ENCODE results near the gene ADGRG6.

ADGRG6 gene

GRCh38 chr6:142318714-142319113 is 16.9 kb downstream of the ADGRG6 start:
- peaks cover under 1 to 4% of the 10 kb centered on the region in 2 donors for H3K4me1 ChIP-seq (ENCODE audit: control insufficient read depth in 2 of 2, insufficient read depth in 2 of 2, low read length in 2 of 2)
- no peak overlapping the region for H3K27ac ChIP-seq (ENCODE audit: low read depth in 2 of 2, low read length in 2 of 2)
- H3K4me3 ChIP-seq (ENCODE audit: low read length in 2 of 2): no peak overlapping the region
- no peaks in the 10 kb centered on the region for H3K9me3 ChIP-seq (ENCODE audit: control insufficient read depth in 2 of 2, low read length in 2 of 2)
- no peaks in the 10 kb centered on the region for H3K36me3 ChIP-seq (ENCODE audit: control insufficient read depth in 2 of 2, insufficient read depth in 2 of 2, low read length in 2 of 2)
- no peaks in the 10 kb centered on the region for H3K27me3 ChIP-seq (ENCODE audit: control insufficient read depth in 2 of 2, insufficient read depth in 2 of 2, low read length in 2 of 2)
- H3K9ac ChIP-seq (ENCODE audit: low read depth in 1 of 2, low read length in 2 of 2): no peak overlapping the region

GRCh38 chr6:142320366-142320765 is 18.6 kb downstream of the ADGRG6 start:
- no peak overlapping the region for H3K27ac ChIP-seq (ENCODE audit: low read depth in 2 of 2, low read length in 2 of 2)
- H3K9me3 ChIP-seq (ENCODE audit: control insufficient read depth in 2 of 2, low read length in 2 of 2): no peaks in the 10 kb centered on the region
- peaks cover 8 to 10% of the 10 kb centered on the region in 2 donors for H3K4me1 ChIP-seq (ENCODE audit: control insufficient read depth in 2 of 2, insufficient read depth in 2 of 2, low read length in 2 of 2)
- no peaks in the 10 kb centered on the region for H3K27me3 ChIP-seq (ENCODE audit: control insufficient read depth in 2 of 2, insufficient read depth in 2 of 2, low read length in 2 of 2)
- no peak overlapping the region for H3K4me3 ChIP-seq (ENCODE audit: low read length in 2 of 2)
- H3K36me3 ChIP-seq (ENCODE audit: control insufficient read depth in 2 of 2, insufficient read depth in 2 of 2, low read length in 2 of 2): no peaks in the 10 kb centered on the region
- no peak overlapping the region for H3K9ac ChIP-seq (ENCODE audit: low read depth in 1 of 2, low read length in 2 of 2)

- Histone ChIP-seq H3K27me3 (ENCODE audit: control insufficient read depth in 2 of 2, insufficient read depth in 2 of 2, low read length in 2 of 2) (no peaks in the 10 kb centered on the region), H3K27ac (ENCODE audit: low read depth in 2 of 2, low read length in 2 of 2) (no peak overlapping the region), H3K36me3 (ENCODE audit: control insufficient read depth in 2 of 2, insufficient read depth in 2 of 2, low read length in 2 of 2) (no peaks in the 10 kb centered on the region), H3K4me3 (ENCODE audit: low read length in 2 of 2) (no peak overlapping the region), H3K9ac (ENCODE audit: low read depth in 1 of 2, low read length in 2 of 2) (no peak overlapping the region), H3K4me1 (ENCODE audit: control insufficient read depth in 2 of 2, insufficient read depth in 2 of 2, low read length in 2 of 2) (peaks cover 8 to 10% of the 10 kb centered on the region in 2 donors), H3K9me3 (ENCODE audit: control insufficient read depth in 2 of 2, low read length in 2 of 2) (no peaks in the 10 kb centered on the region)
Measured at GRCh38 chr6:142321451-142321850, 19.6 kb downstream of the ADGRG6 start.

GRCh38 chr6:142322066-142322465 is 20.3 kb downstream of the ADGRG6 start:
- Histone ChIP-seq H3K9me3 (ENCODE audit: control insufficient read depth in 2 of 2, low read length in 2 of 2) (no peaks in the 10 kb centered on the region), H3K27me3 (ENCODE audit: control insufficient read depth in 2 of 2, insufficient read depth in 2 of 2, low read length in 2 of 2) (no peaks in the 10 kb centered on the region), H3K4me3 (ENCODE audit: low read length in 2 of 2) (no peak overlapping the region)

GRCh38 chr6:142322504-142323198 is 20.8 kb downstream of the ADGRG6 start:
- H3K9ac ChIP-seq (ENCODE audit: low read depth in 1 of 2, low read length in 2 of 2): no peak overlapping the region
- H3K27ac ChIP-seq (ENCODE audit: low read depth in 2 of 2, low read length in 2 of 2): peak overlapping the region in 1 of 2 donors; percentile 22
- H3K4me1 ChIP-seq (ENCODE audit: control insufficient read depth in 2 of 2, insufficient read depth in 2 of 2, low read length in 2 of 2): peaks cover 8 to 10% of the 10 kb centered on the region in 2 donors
- H3K27me3 ChIP-seq (ENCODE audit: control insufficient read depth in 2 of 2, insufficient read depth in 2 of 2, low read length in 2 of 2): no peaks in the 10 kb centered on the region
- no peaks in the 10 kb centered on the region for H3K36me3 ChIP-seq (ENCODE audit: control insufficient read depth in 2 of 2, insufficient read depth in 2 of 2, low read length in 2 of 2)
- no peaks in the 10 kb centered on the region for H3K9me3 ChIP-seq (ENCODE audit: control insufficient read depth in 2 of 2, low read length in 2 of 2)
- H3K4me3 ChIP-seq (ENCODE audit: low read length in 2 of 2): no peak overlapping the region

More at GRCh38 chr6:142322066-142322465, 20.3 kb downstream of the ADGRG6 start:
- H3K4me1 ChIP-seq (ENCODE audit: control insufficient read depth in 2 of 2, insufficient read depth in 2 of 2, low read length in 2 of 2): peaks cover 8 to 10% of the 10 kb centered on the region in 2 donors
- no peak overlapping the region for H3K9ac ChIP-seq (ENCODE audit: low read depth in 1 of 2, low read length in 2 of 2)
- H3K27ac ChIP-seq (ENCODE audit: low read depth in 2 of 2, low read length in 2 of 2): no peak overlapping the region
- no peaks in the 10 kb centered on the region for H3K36me3 ChIP-seq (ENCODE audit: control insufficient read depth in 2 of 2, insufficient read depth in 2 of 2, low read length in 2 of 2)

- H3K36me3 ChIP-seq (ENCODE audit: control insufficient read depth in 2 of 2, insufficient read depth in 2 of 2, low read length in 2 of 2): no peaks in the 10 kb centered on the region
- H3K27me3 ChIP-seq (ENCODE audit: control insufficient read depth in 2 of 2, insufficient read depth in 2 of 2, low read length in 2 of 2): no peaks in the 10 kb centered on the region
- peaks cover 8 to 10% of the 10 kb centered on the region in 2 donors for H3K4me1 ChIP-seq (ENCODE audit: control insufficient read depth in 2 of 2, insufficient read depth in 2 of 2, low read length in 2 of 2)
- no peak overlapping the region for H3K27ac ChIP-seq (ENCODE audit: low read depth in 2 of 2, low read length in 2 of 2)
- H3K9me3 ChIP-seq (ENCODE audit: control insufficient read depth in 2 of 2, low read length in 2 of 2): no peaks in the 10 kb centered on the region
- no peak overlapping the region for H3K4me3 ChIP-seq (ENCODE audit: low read length in 2 of 2)
- H3K9ac ChIP-seq (ENCODE audit: low read depth in 1 of 2, low read length in 2 of 2): no peak overlapping the region
Measured at GRCh38 chr6:142323377-142323776, 21.6 kb downstream of the ADGRG6 start.

GRCh38 chr6:142324111-142324510 is 22.3 kb downstream of the ADGRG6 start:
- Histone ChIP-seq H3K9ac (ENCODE audit: low read depth in 1 of 2, low read length in 2 of 2) (no peak overlapping the region), H3K4me3 (ENCODE audit: low read length in 2 of 2) (no peak overlapping the region), H3K27me3 (ENCODE audit: control insufficient read depth in 2 of 2, insufficient read depth in 2 of 2, low read length in 2 of 2) (no peaks in the 10 kb centered on the region), H3K27ac (ENCODE audit: low read depth in 2 of 2, low read length in 2 of 2) (no peak overlapping the region), H3K9me3 (ENCODE audit: control insufficient read depth in 2 of 2, low read length in 2 of 2) (no peaks in the 10 kb centered on the region), H3K36me3 (ENCODE audit: control insufficient read depth in 2 of 2, insufficient read depth in 2 of 2, low read length in 2 of 2) (no peaks in the 10 kb centered on the region), H3K4me1 (ENCODE audit: control insufficient read depth in 2 of 2, insufficient read depth in 2 of 2, low read length in 2 of 2) (peaks cover 8 to 10% of the 10 kb centered on the region in 2 donors)

- H3K36me3 ChIP-seq (ENCODE audit: control insufficient read depth in 2 of 2, insufficient read depth in 2 of 2, low read length in 2 of 2): no peaks in the 10 kb centered on the region
- H3K4me3 ChIP-seq (ENCODE audit: low read length in 2 of 2): no peak overlapping the region
- H3K9ac ChIP-seq (ENCODE audit: low read depth in 1 of 2, low read length in 2 of 2): no peak overlapping the region
- no peaks in the 10 kb centered on the region for H3K9me3 ChIP-seq (ENCODE audit: control insufficient read depth in 2 of 2, low read length in 2 of 2)
- no peaks in the 10 kb centered on the region for H3K27me3 ChIP-seq (ENCODE audit: control insufficient read depth in 2 of 2, insufficient read depth in 2 of 2, low read length in 2 of 2)
- no peak overlapping the region for H3K27ac ChIP-seq (ENCODE audit: low read depth in 2 of 2, low read length in 2 of 2)
- peaks cover 8 to 10% of the 10 kb centered on the region in 2 donors for H3K4me1 ChIP-seq (ENCODE audit: control insufficient read depth in 2 of 2, insufficient read depth in 2 of 2, low read length in 2 of 2)
Measured at GRCh38 chr6:142325111-142325510, 23.3 kb downstream of the ADGRG6 start.

GRCh38 chr6:142326540-142326939 is 24.7 kb downstream of the ADGRG6 start:
- Histone ChIP-seq H3K36me3 (ENCODE audit: control insufficient read depth in 2 of 2, insufficient read depth in 2 of 2, low read length in 2 of 2) (no peaks in the 10 kb centered on the region), H3K9me3 (ENCODE audit: control insufficient read depth in 2 of 2, low read length in 2 of 2) (no peaks in the 10 kb centered on the region), H3K4me1 (ENCODE audit: control insufficient read depth in 2 of 2, insufficient read depth in 2 of 2, low read length in 2 of 2) (peaks cover 8 to 10% of the 10 kb centered on the region in 2 donors)

GRCh38 chr6:142328070-142328469 is 26.3 kb downstream of the ADGRG6 start:
- Histone ChIP-seq H3K9me3 (ENCODE audit: control insufficient read depth in 2 of 2, low read length in 2 of 2) (no peaks in the 10 kb centered on the region), H3K27me3 (ENCODE audit: control insufficient read depth in 2 of 2, insufficient read depth in 2 of 2, low read length in 2 of 2) (no peaks in the 10 kb centered on the region), H3K4me1 (ENCODE audit: control insufficient read depth in 2 of 2, insufficient read depth in 2 of 2, low read length in 2 of 2) (peaks cover 8 to 9% of the 10 kb centered on the region in 2 donors), H3K27ac (ENCODE audit: low read depth in 2 of 2, low read length in 2 of 2) (no peak overlapping the region), H3K36me3 (ENCODE audit: control insufficient read depth in 2 of 2, insufficient read depth in 2 of 2, low read length in 2 of 2) (no peaks in the 10 kb centered on the region), H3K9ac (ENCODE audit: low read depth in 1 of 2, low read length in 2 of 2) (no peak overlapping the region), H3K4me3 (ENCODE audit: low read length in 2 of 2) (no peak overlapping the region)

More at GRCh38 chr6:142326540-142326939, 24.7 kb downstream of the ADGRG6 start:
- Histone ChIP-seq H3K9ac (ENCODE audit: low read depth in 1 of 2, low read length in 2 of 2) (no peak overlapping the region), H3K27me3 (ENCODE audit: control insufficient read depth in 2 of 2, insufficient read depth in 2 of 2, low read length in 2 of 2) (no peaks in the 10 kb centered on the region), H3K27ac (ENCODE audit: low read depth in 2 of 2, low read length in 2 of 2) (no peak overlapping the region), H3K4me3 (ENCODE audit: low read length in 2 of 2) (no peak overlapping the region)

Measured in mucosa of rectum (tissue), 2 donors.